Measurements from ENCODE around the gene WWTR1.

WWTR1 gene

DNA sequence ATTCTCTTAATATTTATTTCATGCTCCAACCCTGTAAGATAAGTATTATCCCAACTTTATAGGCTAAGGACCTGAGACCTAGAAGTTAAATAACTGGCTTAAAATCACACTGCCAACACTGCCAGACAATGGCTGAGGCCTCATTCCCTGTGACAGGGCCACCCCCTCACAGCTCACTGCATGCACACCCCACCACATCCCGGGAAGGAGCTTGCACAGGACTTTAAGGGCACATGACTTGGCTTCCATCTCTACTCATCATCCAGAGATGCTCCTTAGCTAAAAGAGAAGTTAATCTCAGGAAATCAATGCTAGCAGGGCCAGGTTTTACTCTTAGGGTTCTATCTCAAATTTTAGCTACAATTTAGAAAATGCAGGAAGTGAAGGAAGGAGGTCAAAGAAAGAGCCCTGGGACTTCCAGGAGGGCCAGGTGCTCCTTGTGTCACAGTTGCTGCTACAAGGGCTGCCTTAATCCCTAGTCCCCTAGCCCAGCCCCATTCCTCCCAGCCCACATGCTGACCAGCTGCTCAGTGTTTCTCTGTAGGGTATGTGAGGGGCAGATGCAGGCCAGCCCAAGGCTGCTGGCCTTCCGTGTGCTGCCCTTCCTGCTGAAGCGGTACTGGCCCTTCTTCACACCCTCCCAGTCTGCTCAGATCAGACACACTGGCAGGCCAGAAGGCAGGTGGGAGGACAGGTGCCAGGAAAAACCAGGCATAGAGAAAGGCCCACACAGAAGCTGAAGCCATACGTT, 53.5 kb downstream of the WWTR1 start:
- no peak for TF ChIP-seq SPI1 (IDR thresholded peaks at IDR 0.05; ENCODE audit: borderline replicate concordance, low read depth)
- TF ChIP-seq, protein P1, sequence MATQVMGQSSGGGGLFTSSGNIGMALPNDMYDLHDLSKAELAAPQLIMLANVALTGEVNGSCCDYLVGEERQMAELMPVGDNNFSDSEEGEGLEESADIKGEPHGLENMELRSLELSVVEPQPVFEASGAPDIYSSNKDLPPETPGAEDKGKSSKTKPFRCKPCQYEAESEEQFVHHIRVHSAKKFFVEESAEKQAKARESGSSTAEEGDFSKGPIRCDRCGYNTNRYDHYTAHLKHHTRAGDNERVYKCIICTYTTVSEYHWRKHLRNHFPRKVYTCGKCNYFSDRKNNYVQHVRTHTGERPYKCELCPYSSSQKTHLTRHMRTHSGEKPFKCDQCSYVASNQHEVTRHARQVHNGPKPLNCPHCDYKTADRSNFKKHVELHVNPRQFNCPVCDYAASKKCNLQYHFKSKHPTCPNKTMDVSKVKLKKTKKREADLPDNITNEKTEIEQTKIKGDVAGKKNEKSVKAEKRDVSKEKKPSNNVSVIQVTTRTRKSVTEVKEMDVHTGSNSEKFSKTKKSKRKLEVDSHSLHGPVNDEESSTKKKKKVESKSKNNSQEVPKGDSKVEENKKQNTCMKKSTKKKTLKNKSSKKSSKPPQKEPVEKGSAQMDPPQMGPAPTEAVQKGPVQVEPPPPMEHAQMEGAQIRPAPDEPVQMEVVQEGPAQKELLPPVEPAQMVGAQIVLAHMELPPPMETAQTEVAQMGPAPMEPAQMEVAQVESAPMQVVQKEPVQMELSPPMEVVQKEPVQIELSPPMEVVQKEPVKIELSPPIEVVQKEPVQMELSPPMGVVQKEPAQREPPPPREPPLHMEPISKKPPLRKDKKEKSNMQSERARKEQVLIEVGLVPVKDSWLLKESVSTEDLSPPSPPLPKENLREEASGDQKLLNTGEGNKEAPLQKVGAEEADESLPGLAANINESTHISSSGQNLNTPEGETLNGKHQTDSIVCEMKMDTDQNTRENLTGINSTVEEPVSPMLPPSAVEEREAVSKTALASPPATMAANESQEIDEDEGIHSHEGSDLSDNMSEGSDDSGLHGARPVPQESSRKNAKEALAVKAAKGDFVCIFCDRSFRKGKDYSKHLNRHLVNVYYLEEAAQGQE (IDR thresholded peaks at IDR 0.05; ENCODE audit: insufficient replicate concordance, low read depth) = no peak
- Histone ChIP-seq H3K27me3 (ENCODE audit: insufficient read depth, poor library complexity, severe bottlenecking) (peaks cover 3% of the 10 kb centered on the region), H3K27ac (replicated peaks) (no peak overlapping the region), H3K4me3 (replicated peaks; ENCODE audit: insufficient read depth, low read length) (no peak overlapping the region)
- DNase-seq (ENCODE audit: low read depth in 1 of 2, low spot score in 1 of 2) = no peak

DNA sequence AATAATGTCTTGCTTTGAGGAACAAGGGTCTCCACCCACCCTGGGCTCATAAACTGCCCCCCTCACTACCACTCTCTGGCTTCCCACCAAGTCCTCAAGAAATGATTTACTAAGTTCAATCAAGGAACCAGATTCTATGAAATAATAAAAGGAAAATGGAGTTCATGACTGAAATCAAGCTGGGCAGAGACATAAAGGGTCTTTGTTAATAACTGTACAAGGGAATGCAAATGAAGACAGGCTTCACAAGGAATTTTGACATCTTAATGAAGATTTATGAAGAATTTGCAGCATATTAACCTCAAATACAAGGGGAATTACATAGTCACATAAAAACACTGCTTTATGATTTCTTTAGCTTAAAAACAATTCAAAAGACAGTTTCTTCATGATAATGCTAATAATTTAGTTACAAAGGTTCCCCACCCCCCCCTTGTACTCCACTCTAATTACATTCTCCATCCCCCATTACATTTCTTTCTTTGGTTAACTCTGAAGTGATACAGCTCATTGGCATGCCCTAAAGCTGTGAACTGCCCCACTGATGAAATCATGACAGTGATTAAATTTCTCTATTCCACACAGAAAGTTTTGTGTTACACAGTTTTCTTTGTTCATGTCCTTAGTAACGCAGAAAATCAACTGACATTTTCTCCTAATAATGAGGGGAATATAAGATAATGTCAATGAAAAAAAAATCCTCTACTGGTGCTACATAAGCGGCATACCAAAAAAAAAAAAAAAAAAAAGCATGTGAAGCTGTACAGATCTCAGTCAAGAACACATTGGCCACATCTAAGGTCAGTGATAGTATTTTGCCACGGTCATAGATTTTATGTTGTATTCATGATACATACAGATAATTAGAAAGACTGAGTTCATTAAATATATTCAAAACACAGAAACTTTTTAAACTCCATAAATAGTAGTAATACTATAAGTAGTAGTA, 54.4 kb downstream of the WWTR1 start:
- no peak for DNase-seq (ENCODE audit: low read depth in 1 of 2, low spot score in 1 of 2)
- Histone ChIP-seq H3K27me3 (ENCODE audit: insufficient read depth, poor library complexity, severe bottlenecking) (peaks cover 3% of the 10 kb centered on the region), H3K27ac (replicated peaks) (no peak overlapping the region), H3K4me3 (replicated peaks; ENCODE audit: insufficient read depth, low read length) (no peak overlapping the region)
- TF ChIP-seq, protein P2, sequence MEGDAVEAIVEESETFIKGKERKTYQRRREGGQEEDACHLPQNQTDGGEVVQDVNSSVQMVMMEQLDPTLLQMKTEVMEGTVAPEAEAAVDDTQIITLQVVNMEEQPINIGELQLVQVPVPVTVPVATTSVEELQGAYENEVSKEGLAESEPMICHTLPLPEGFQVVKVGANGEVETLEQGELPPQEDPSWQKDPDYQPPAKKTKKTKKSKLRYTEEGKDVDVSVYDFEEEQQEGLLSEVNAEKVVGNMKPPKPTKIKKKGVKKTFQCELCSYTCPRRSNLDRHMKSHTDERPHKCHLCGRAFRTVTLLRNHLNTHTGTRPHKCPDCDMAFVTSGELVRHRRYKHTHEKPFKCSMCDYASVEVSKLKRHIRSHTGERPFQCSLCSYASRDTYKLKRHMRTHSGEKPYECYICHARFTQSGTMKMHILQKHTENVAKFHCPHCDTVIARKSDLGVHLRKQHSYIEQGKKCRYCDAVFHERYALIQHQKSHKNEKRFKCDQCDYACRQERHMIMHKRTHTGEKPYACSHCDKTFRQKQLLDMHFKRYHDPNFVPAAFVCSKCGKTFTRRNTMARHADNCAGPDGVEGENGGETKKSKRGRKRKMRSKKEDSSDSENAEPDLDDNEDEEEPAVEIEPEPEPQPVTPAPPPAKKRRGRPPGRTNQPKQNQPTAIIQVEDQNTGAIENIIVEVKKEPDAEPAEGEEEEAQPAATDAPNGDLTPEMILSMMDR (IDR thresholded peaks at IDR 0.05; ENCODE audit: insufficient read depth, low read length) = no peak
- TF ChIP-seq, protein P1 (IDR thresholded peaks at IDR 0.05; ENCODE audit: insufficient replicate concordance, low read depth) = no peak
- TF ChIP-seq SPI1 (IDR thresholded peaks at IDR 0.05; ENCODE audit: borderline replicate concordance, low read depth) (no peak), GABPA (IDR thresholded peaks at IDR 0.05; ENCODE audit: low read depth) (no peak), POLR2AphosphoS5 (IDR thresholded peaks at IDR 0.05; ENCODE audit: low read depth) (no peak)

DNA sequence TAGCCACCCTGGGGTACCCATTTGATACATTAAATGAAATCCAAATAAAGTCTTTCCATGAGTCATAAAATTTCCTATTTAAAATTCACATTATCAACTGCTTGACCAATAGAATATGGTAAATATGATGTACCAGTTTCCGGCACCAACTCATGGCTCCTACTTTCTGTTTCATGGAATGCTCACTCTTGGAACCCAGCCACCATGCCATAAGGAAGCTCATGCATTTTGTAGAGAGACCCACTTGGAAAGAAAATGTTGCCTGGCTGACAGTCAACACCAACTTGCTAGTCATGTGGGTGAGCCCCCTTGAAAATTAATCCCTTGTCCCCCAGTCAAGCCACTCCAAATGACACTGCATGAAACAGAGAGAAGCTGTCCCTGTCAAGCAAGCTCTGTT, 57.2 kb downstream of the WWTR1 start:
- Histone ChIP-seq H3K27ac (replicated peaks) (no peak overlapping the region), H3K4me3 (replicated peaks; ENCODE audit: insufficient read depth, low read length) (no peak overlapping the region), H3K27me3 (ENCODE audit: insufficient read depth, poor library complexity, severe bottlenecking) (peaks cover 3% of the 10 kb centered on the region)
- no peak for DNase-seq (ENCODE audit: low read depth in 1 of 2, low spot score in 1 of 2)
- TF ChIP-seq, protein P2 (IDR thresholded peaks at IDR 0.05; ENCODE audit: insufficient read depth, low read length) = no peak
- TF ChIP-seq, protein P1 (IDR thresholded peaks at IDR 0.05; ENCODE audit: insufficient replicate concordance, low read depth) = no peak
- TF ChIP-seq POLR2AphosphoS5 (IDR thresholded peaks at IDR 0.05; ENCODE audit: low read depth) (no peak), SPI1 (IDR thresholded peaks at IDR 0.05; ENCODE audit: borderline replicate concordance, low read depth) (no peak), GABPA (IDR thresholded peaks at IDR 0.05; ENCODE audit: low read depth) (no peak)

Measured in HL-60 (cell line).